Measurements from ENCODE around the gene DMBT1. TPM values are rescaled to one million over a fixed set of nuclear protein-coding genes. Genes with fewer than 3 reads are reported as not detected.

Gene DMBT1
- total and polyA plus RNA-seq, 2 donors from 2014 or later, result 0.06 TPM; not detected in 1

DNA sequence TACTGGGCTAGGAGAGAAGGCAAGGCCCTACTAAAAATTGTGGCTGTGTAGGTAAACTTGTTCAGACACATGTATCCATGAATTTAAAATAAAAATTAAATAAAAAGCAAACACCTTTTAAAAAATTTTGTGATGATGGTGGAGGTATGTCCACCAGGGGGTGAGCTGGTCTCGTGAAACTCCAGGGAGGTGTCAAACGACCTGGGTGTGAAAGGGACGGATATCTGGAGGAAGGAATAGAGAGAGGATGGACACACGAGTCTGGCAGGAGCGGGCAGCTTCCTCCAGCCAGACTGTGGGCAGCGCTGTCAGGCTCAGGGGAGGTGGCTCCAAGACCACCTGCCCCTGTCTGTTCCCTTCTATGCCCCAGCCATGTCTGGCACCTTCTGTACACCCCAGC is 34.8 kb upstream of the DMBT1 start:
- no peak for FAIRE-seq
- DNase-seq, result peak in 1 of 5 donors; percentile 23

DNA sequence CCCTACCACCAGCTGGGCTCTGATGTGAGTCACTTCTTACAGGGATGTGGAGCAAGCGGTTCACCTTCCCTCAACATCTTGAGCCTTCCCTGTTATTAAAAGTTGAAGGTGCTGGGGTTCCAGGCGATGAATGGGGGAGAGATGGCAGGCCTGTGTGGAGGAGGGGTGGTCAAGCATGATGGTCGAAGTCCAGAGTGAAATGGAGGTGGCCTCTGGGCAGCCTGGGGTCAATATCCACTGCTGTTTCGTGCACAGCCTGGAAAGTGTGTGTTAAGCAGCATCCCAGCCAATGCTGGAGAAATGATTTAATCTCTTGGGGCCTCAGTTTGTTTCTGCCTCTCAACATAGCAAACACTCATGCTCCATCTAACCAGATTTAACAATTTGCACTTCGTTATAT is 33.7 kb upstream of the DMBT1 start:
- Histone ChIP-seq H3K9me3 (ENCODE audit: control insufficient read depth in 2 of 3, insufficient read depth in 1 of 3, low read length in 3 of 3) (no peaks in the 10 kb centered on the region), H3K4me3 (ENCODE audit: low read length in 3 of 3) (no peak overlapping the region), H3K4me1 (ENCODE audit: control insufficient read depth in 2 of 3, insufficient read depth in 2 of 3, low read depth in 1 of 3, low read length in 3 of 3) (no peaks in the 10 kb centered on the region), H3K9ac (ENCODE audit: low read length in 3 of 3) (no peak overlapping the region), H3K36me3 (ENCODE audit: control insufficient read depth in 2 of 3, insufficient read depth in 3 of 3, low read length in 3 of 3) (no peaks in the 10 kb centered on the region), H3K27ac (ENCODE audit: low read depth in 2 of 2, low read length in 2 of 2) (no peak overlapping the region), H3K27me3 (ENCODE audit: control insufficient read depth, insufficient read depth, low read length) (no peaks in the 10 kb centered on the region)
- intact Hi-C loops (cut with DNase I), result no loop called here
- DNase-seq (peak in 1 of 5 donors; percentile 38), FAIRE-seq (no peak)
- TF ChIP-seq, protein P1, sequence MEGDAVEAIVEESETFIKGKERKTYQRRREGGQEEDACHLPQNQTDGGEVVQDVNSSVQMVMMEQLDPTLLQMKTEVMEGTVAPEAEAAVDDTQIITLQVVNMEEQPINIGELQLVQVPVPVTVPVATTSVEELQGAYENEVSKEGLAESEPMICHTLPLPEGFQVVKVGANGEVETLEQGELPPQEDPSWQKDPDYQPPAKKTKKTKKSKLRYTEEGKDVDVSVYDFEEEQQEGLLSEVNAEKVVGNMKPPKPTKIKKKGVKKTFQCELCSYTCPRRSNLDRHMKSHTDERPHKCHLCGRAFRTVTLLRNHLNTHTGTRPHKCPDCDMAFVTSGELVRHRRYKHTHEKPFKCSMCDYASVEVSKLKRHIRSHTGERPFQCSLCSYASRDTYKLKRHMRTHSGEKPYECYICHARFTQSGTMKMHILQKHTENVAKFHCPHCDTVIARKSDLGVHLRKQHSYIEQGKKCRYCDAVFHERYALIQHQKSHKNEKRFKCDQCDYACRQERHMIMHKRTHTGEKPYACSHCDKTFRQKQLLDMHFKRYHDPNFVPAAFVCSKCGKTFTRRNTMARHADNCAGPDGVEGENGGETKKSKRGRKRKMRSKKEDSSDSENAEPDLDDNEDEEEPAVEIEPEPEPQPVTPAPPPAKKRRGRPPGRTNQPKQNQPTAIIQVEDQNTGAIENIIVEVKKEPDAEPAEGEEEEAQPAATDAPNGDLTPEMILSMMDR (IDR thresholded peaks at IDR 0.05; ENCODE audit: borderline replicate concordance, extremely low read depth, insufficient read depth), result no peak

More for the DNA sequence above, 34.8 kb upstream of the DMBT1 start:
- Histone ChIP-seq H3K36me3 (ENCODE audit: control insufficient read depth in 2 of 3, insufficient read depth in 3 of 3, low read length in 3 of 3) (no peaks in the 10 kb centered on the region), H3K9me3 (ENCODE audit: control insufficient read depth in 2 of 3, insufficient read depth in 1 of 3, low read length in 3 of 3) (no peaks in the 10 kb centered on the region), H3K27ac (ENCODE audit: low read depth in 2 of 2, low read length in 2 of 2) (no peak overlapping the region), H3K4me1 (ENCODE audit: control insufficient read depth in 2 of 3, insufficient read depth in 2 of 3, low read depth in 1 of 3, low read length in 3 of 3) (no peaks in the 10 kb centered on the region), H3K27me3 (ENCODE audit: control insufficient read depth, insufficient read depth, low read length) (no peaks in the 10 kb centered on the region), H3K4me3 (ENCODE audit: low read length in 3 of 3) (no peak overlapping the region), H3K9ac (ENCODE audit: low read length in 3 of 3) (no peak overlapping the region)
- intact Hi-C loops (cut with DNase I), result no loop called here
- TF ChIP-seq, protein P1 (IDR thresholded peaks at IDR 0.05; ENCODE audit: borderline replicate concordance, extremely low read depth, insufficient read depth), result peak; percentile 19

DNA sequence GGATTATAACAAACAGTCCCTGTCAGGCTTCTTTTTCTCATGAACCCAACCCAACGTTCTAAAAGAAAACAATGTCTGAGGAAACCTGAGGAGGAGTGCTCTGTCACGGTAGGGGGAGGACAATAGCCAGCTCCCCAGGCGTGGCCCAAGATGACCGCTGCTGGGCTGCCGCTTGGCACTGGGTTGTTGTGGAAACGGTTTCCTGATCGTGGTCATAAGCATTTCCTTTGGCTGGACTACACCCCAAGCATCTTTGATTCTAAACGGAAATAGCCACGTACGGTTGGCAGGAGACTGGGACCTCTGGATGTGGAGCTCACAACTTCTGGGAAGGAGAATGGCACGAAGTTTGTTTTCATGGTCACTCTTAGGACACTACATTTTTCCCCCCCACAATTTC is 30.4 kb upstream of the DMBT1 start:
- no peaks in the 10 kb centered on the region for H3K4me1 ChIP-seq (ENCODE audit: control insufficient read depth in 2 of 3, insufficient read depth in 2 of 3, low read depth in 1 of 3, low read length in 3 of 3)
- H3K9me3 ChIP-seq (ENCODE audit: control insufficient read depth in 2 of 3, insufficient read depth in 1 of 3, low read length in 3 of 3), result no peaks in the 10 kb centered on the region
- intact Hi-C loops (cut with DNase I), result no loop called here
- H3K36me3 ChIP-seq (ENCODE audit: control insufficient read depth in 2 of 3, insufficient read depth in 3 of 3, low read length in 3 of 3), result no peaks in the 10 kb centered on the region
- H3K27me3 ChIP-seq (ENCODE audit: control insufficient read depth, insufficient read depth, low read length), result no peaks in the 10 kb centered on the region
- TF ChIP-seq, protein P1 (IDR thresholded peaks at IDR 0.05; ENCODE audit: borderline replicate concordance, extremely low read depth, insufficient read depth), result no peak
- no peak overlapping the region for H3K4me3 ChIP-seq (ENCODE audit: low read length in 3 of 3)
- no peak for FAIRE-seq
- no peak overlapping the region for H3K27ac ChIP-seq (ENCODE audit: low read depth in 2 of 2, low read length in 2 of 2)
- peak in 2 of 5 donors; percentile 29 to 40 for DNase-seq
- H3K9ac ChIP-seq (ENCODE audit: low read length in 3 of 3), result no peak overlapping the region

DNA sequence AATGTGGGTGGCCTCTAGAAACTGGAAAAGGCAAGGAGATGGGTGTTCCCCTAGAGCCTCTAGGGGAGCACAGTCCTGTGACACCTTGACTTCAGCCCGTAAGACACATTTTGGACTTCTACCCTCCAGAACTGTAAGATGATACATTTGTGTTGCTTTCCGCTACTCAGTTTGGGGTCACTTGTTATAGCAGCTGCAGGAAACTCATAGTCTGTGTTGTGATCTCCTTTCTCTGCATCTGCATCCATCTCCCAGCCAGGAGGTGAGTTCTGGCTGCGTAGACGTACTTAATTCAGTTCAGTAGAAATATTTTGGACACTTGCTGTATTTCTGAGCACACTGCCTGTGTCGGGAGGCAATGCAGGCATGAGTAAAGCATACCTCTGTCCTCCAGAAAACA is 29.3 kb upstream of the DMBT1 start:
- H3K4me3 ChIP-seq (ENCODE audit: low read length in 3 of 3), result no peak overlapping the region
- DNase-seq, result no peak
- no peak overlapping the region for H3K9ac ChIP-seq (ENCODE audit: low read length in 3 of 3)
- H3K9me3 ChIP-seq (ENCODE audit: control insufficient read depth in 2 of 3, insufficient read depth in 1 of 3, low read length in 3 of 3), result no peaks in the 10 kb centered on the region
- TF ChIP-seq, protein P1 (IDR thresholded peaks at IDR 0.05; ENCODE audit: borderline replicate concordance, extremely low read depth, insufficient read depth), result no peak
- no peaks in the 10 kb centered on the region for H3K36me3 ChIP-seq (ENCODE audit: control insufficient read depth in 2 of 3, insufficient read depth in 3 of 3, low read length in 3 of 3)
- no peak overlapping the region for H3K27ac ChIP-seq (ENCODE audit: low read depth in 2 of 2, low read length in 2 of 2)
- intact Hi-C loops (cut with DNase I), result no loop called here
- FAIRE-seq, result no peak
- H3K27me3 ChIP-seq (ENCODE audit: control insufficient read depth, insufficient read depth, low read length), result no peaks in the 10 kb centered on the region
- H3K4me1 ChIP-seq (ENCODE audit: control insufficient read depth in 2 of 3, insufficient read depth in 2 of 3, low read depth in 1 of 3, low read length in 3 of 3), result no peaks in the 10 kb centered on the region
